GM12878 (cell line): ENCODE data around the gene SLIT1. TPM values are rescaled to one million over a fixed set of nuclear protein-coding genes. Genes with fewer than 3 reads are reported as not detected.

ENCODE experiments used
- ASH2L ChIP-seq: fragments of 300-600, 200-600 bp; sonication (generic); IDR thresholded peaks from 2 replicates; pipeline ENCODE4 v1.6.1; 2017; ENCODE audit warnings: low read depth, mild to moderate bottlenecking, borderline replicate concordance
- ATF3 ChIP-seq: IDR thresholded peaks from 2 replicates; pipeline ENCODE4 v1.6.1; 2011; ENCODE audit warnings: low read depth, mild to moderate bottlenecking, low read length, moderate library complexity, borderline replicate concordance; ENCODE audit errors: extremely low read depth
- BCL3 ChIP-seq: IDR thresholded peaks from 2 replicates; pipeline ENCODE4 v1.6.1; 2011; ENCODE audit warnings: borderline replicate concordance, low read depth, mild to moderate bottlenecking, moderate library complexity, low read length; ENCODE audit not compliant: insufficient read depth, poor library complexity, severe bottlenecking
- CREM ChIP-seq: IDR thresholded peaks from 2 replicates; pipeline ENCODE4 v1.6.1; 2014; ENCODE audit warnings: antibody characterized with exemption, low read depth
- EP300 ChIP-seq, 2 experiments: fragments of 150-350 bp in 1 of 2; IDR thresholded peaks; 2 replicates each; pipeline ENCODE4 v1.6.1; 2011 to 2012; ENCODE audit warnings: low read depth in 2 of 2, low read length in 2 of 2, borderline replicate concordance in 1 of 2, improper control_type of control experiment in 1 of 2, inconsistent platforms in 1 of 2; ENCODE audit not compliant: control insufficient read depth in 1 of 2
- ETV6 ChIP-seq, 2 experiments: fragments of 450-650 bp in 1 of 2; IDR thresholded peaks in 1 of 2; conservative IDR thresholded peaks in 1 of 2; 2 replicates each; pipeline ENCODE4 v1.6.1; 2014; ENCODE audit warnings: antibody characterized with exemption in 1 of 2, borderline replicate concordance in 1 of 2, low read depth in 1 of 2, mild to moderate bottlenecking in 1 of 2, moderate library complexity in 1 of 2
- GABPA ChIP-seq: IDR thresholded peaks from 2 replicates; pipeline ENCODE4 v1.6.1; 2014; ENCODE audit warnings: antibody characterized with exemption, low read depth, mild to moderate bottlenecking, inconsistent platforms
- HCFC1 ChIP-seq: fragments of 150-350 bp; IDR thresholded peaks from 2 replicates; pipeline ENCODE4 v1.6.1; 2014; ENCODE audit warnings: low read length
- JUNB ChIP-seq: IDR thresholded peaks from 2 replicates; pipeline ENCODE4 v1.6.1; 2016; ENCODE audit warnings: antibody characterized with exemption, mild to moderate bottlenecking
- JUND ChIP-seq: IDR thresholded peaks from 2 replicates; pipeline ENCODE4 v1.6.1; 2012; ENCODE audit warnings: low read depth, mild to moderate bottlenecking, low read length, improper control_type of control experiment, moderate library complexity
- NBN ChIP-seq: fragments of 450-650 bp; IDR thresholded peaks from 2 replicates; pipeline ENCODE4 v1.6.1; 2016
- POU2F2 ChIP-seq: IDR thresholded peaks from 3 replicates; pipeline ENCODE4 v1.6.1; 2011; ENCODE audit warnings: low read depth, mild to moderate bottlenecking, low read length, borderline replicate concordance
- RBBP5 ChIP-seq: fragments of 200-600 bp; sonication (generic); conservative IDR thresholded peaks from 2 replicates; pipeline ENCODE4 v1.6.1; 2016
- STAT1 ChIP-seq: fragments of 450-650 bp; conservative IDR thresholded peaks from 2 replicates; pipeline ENCODE4 v1.6.1; 2014; ENCODE audit warnings: antibody characterized with exemption, mild to moderate bottlenecking
- SUPT20H ChIP-seq: IDR thresholded peaks from 2 replicates; pipeline ENCODE4 v1.6.1; 2011; ENCODE audit warnings: low read depth, mild to moderate bottlenecking, low read length, moderate library complexity, borderline replicate concordance; ENCODE audit not compliant: control insufficient read depth
- TCF3 ChIP-seq: IDR thresholded peaks from 2 replicates; pipeline ENCODE4 v1.6.1; 2012; ENCODE audit warnings: low read depth, mild to moderate bottlenecking, low read length, borderline replicate concordance; ENCODE audit not compliant: insufficient read depth
- WRNIP1 ChIP-seq: IDR thresholded peaks from 2 replicates; pipeline ENCODE4 v1.6.1; 2011; ENCODE audit warnings: low read depth, low read length, improper control_type of control experiment, borderline replicate concordance
- polyA plus RNA-seq, 11 experiments: library from polyadenylated mRNA; depleted of rRNA in 4 of 11; unstranded in 6 of 11; stranded (reverse) in 5 of 11; fragments of >200 nt; fragmentation: Nextera tagmentation in 4 of 11; fragmentation: Illumina TruSeq in 1 of 11; extraction: Ambion mirVana in 4 of 11; extraction: Trizol in 1 of 11; gene quantifications; 1 replicate in 1 of 11; 2 replicates in 10 of 11; pipeline versions ENCODE4 v1.2.1 to v1.2.3, GENCODE V29; 2011 to 2016; ENCODE audit warnings: inconsistent platforms in 2 of 11, missing spikeins in 2 of 11, low read depth in 1 of 11
- total RNA-seq, 4 experiments: library from RNA; depleted of rRNA in 3 of 4; stranded (reverse); fragments of >200 nt in 3 of 4; fragmentation: Illumina TruSeq in 1 of 4; extraction: Trizol in 1 of 4; gene quantifications; 2 replicates each; pipeline versions ENCODE4 v1.2.1 to v1.2.3, GENCODE V29; 2013 to 2021
- TF ChIP-seq, protein P1 (sequence below): IDR thresholded peaks from 2 replicates; pipeline ENCODE4 v1.6.1; 2012; ENCODE audit warnings: improper control_type of control experiment, low read depth, low read length; ENCODE audit not compliant: insufficient replicate concordance
- TF ChIP-seq, protein P2 (sequence below): IDR thresholded peaks from 2 replicates; pipeline ENCODE4 v1.6.1; 2012; ENCODE audit warnings: low read depth, low read length, improper control_type of control experiment

Gene SLIT1
- total and polyA plus RNA-seq, 10 of the 15 experiments (the other 5 are each of a cell fraction or from before 2014, with no cell fraction given), result 0.04 to 0.19 (median 0.06) TPM; not detected in 4

- TF ChIP-seq ATF3 (no peak), ASH2L (no peak), EP300 (IDR thresholded peaks at IDR 0.05; ENCODE audit: borderline replicate concordance in 1 of 2, control insufficient read depth in 1 of 2, low read depth in 2 of 2, low read length in 2 of 2) (peak; percentile 54 to 56; a peak in 2 of 4 replicates), TCF3 (no peak), JUNB (no peak), ETV6 (conservative IDR thresholded peaks at IDR 0.05 in 1 of 2, IDR thresholded peaks at IDR 0.05 in 1 of 2; ENCODE audit: borderline replicate concordance in 1 of 2, low read depth in 1 of 2) (no peak), WRNIP1 (no peak), CREM (peak; percentile 39; the same call in 1 of the 2 replicates), POU2F2 (no peak), SUPT20H (no peak), HCFC1 (no peak), JUND (no peak), GABPA (no peak), STAT1 (no peak), RBBP5 (no peak), NBN (peak; percentile 38; the same call in 1 of the 2 replicates), BCL3 (no peak)
- TF ChIP-seq, protein P1, sequence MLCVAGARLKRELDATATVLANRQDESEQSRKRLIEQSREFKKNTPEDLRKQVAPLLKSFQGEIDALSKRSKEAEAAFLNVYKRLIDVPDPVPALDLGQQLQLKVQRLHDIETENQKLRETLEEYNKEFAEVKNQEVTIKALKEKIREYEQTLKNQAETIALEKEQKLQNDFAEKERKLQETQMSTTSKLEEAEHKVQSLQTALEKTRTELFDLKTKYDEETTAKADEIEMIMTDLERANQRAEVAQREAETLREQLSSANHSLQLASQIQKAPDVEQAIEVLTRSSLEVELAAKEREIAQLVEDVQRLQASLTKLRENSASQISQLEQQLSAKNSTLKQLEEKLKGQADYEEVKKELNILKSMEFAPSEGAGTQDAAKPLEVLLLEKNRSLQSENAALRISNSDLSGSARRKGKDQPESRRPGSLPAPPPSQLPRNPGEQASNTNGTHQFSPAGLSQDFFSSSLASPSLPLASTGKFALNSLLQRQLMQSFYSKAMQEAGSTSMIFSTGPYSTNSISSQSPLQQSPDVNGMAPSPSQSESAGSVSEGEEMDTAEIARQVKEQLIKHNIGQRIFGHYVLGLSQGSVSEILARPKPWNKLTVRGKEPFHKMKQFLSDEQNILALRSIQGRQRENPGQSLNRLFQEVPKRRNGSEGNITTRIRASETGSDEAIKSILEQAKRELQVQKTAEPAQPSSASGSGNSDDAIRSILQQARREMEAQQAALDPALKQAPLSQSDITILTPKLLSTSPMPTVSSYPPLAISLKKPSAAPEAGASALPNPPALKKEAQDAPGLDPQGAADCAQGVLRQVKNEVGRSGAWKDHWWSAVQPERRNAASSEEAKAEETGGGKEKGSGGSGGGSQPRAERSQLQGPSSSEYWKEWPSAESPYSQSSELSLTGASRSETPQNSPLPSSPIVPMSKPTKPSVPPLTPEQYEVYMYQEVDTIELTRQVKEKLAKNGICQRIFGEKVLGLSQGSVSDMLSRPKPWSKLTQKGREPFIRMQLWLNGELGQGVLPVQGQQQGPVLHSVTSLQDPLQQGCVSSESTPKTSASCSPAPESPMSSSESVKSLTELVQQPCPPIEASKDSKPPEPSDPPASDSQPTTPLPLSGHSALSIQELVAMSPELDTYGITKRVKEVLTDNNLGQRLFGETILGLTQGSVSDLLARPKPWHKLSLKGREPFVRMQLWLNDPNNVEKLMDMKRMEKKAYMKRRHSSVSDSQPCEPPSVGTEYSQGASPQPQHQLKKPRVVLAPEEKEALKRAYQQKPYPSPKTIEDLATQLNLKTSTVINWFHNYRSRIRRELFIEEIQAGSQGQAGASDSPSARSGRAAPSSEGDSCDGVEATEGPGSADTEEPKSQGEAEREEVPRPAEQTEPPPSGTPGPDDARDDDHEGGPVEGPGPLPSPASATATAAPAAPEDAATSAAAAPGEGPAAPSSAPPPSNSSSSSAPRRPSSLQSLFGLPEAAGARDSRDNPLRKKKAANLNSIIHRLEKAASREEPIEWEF, result no peak
- TF ChIP-seq, protein P2, sequence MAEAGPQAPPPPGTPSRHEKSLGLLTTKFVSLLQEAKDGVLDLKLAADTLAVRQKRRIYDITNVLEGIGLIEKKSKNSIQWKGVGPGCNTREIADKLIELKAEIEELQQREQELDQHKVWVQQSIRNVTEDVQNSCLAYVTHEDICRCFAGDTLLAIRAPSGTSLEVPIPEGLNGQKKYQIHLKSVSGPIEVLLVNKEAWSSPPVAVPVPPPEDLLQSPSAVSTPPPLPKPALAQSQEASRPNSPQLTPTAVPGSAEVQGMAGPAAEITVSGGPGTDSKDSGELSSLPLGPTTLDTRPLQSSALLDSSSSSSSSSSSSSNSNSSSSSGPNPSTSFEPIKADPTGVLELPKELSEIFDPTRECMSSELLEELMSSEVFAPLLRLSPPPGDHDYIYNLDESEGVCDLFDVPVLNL, result no peak
These were observed 28.1 kb downstream of the SLIT1 start (continued) for GRCh38 chr10:97157578-97158095.
